Thyroid gland (tissue), 4 donors: Measurements from ENCODE around the gene BANK1. TPM values are rescaled to one million over a fixed set of nuclear protein-coding genes. Genes with fewer than 3 reads are reported as not detected.

Source experiments
- DNase-seq, 2 donors: peaks; one replicate each; pipeline ENCODE4 v3.0.0-alpha.2; 2019
- H3K27ac ChIP-seq, 3 donors: fragments of 200-600 bp; sonication (generic); 1 replicate in 2 of 3; 2 replicates in 1 of 3; pipeline ENCODE4 v1.5.1; 2016 to 2019; ENCODE audit warnings: mild to moderate bottlenecking in 1 of 3, moderate library complexity in 1 of 3
- H3K27me3 ChIP-seq: fragments of 200-600 bp; sonication (generic); one replicate; pipeline ENCODE4 v1.5.1; 2019
- H3K36me3 ChIP-seq, 2 donors: fragments of 200-600 bp; sonication (generic); one replicate each; pipeline ENCODE4 v1.5.1; 2016 to 2019
- H3K4me1 ChIP-seq, 2 donors: fragments of 200-600 bp; sonication (generic); one replicate each; pipeline ENCODE4 v1.5.1; 2017 to 2019
- H3K4me3 ChIP-seq, 3 donors: fragments of 200-600 bp; sonication (generic); replicated peaks in 1 of 3; 1 replicate in 2 of 3; 2 replicates in 1 of 3; pipeline ENCODE4 v1.5.1; 2016; ENCODE audit warnings: mild to moderate bottlenecking in 1 of 3
- H3K9me3 ChIP-seq: fragments of 200-600 bp; sonication (generic); one replicate; pipeline ENCODE4 v1.5.1; 2017
- CTCF ChIP-seq, 6 experiments: fragments of 200-600 bp in 3 of 6; fragments of 450-650 bp in 3 of 6; sonication (generic) in 3 of 6; IDR thresholded peaks; one replicate each; pipeline ENCODE4 v1.5.1; 2016 to 2019; ENCODE audit warnings: antibody characterized with exemption in 6 of 6, mild to moderate bottlenecking in 2 of 6, inconsistent platforms in 1 of 6, moderate library complexity in 1 of 6
- POLR2A ChIP-seq, 2 donors: fragments of 450-650 bp; IDR thresholded peaks; one replicate each; pipeline ENCODE4 v1.6.1; 2017; ENCODE audit warnings: antibody characterized with exemption in 2 of 2, mild to moderate bottlenecking in 2 of 2, moderate library complexity in 1 of 2
- WGBS, 2 donors: methylation state at CpG; one replicate each; pipeline ENCODE4 v1.1.5; 2017; 5-methylcytosine and 5-hydroxymethylcytosine counted together
- intact Hi-C: fragments of 100-400 bp; cut with DNase I; formaldehyde crosslinking; loops from one replicate; pipeline ENCODE4 v1.15.1; 2023
- total RNA-seq, 4 donors: library from RNA; depleted of rRNA; stranded (reverse); fragments of >200 nt; gene quantifications; one replicate each; pipeline ENCODE4 v1.2.3, GENCODE V29; 2016

BANK1 gene
- total RNA-seq, 4 donors from 2014 or later, result 15.5 to 22.8 (median 20.3) TPM

DNA sequence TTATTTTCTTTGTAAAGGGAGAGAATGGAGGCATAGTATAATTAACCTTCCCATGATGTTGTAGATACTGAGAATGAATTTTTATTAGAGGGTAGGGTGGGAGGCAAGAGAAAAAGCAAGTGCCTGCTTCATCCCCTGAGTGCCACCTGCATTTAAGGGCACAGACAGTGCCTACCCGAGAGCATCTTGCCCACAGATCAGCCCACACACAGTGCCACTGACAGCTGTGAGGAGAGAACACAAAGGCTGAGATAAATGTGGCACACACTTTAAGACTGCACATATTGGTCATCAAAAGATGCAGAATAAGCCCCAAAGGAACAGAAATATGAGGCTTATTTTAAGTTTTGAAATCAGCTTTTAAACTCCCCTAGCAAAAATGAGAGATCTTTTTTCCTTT is 304.0 kb downstream of the BANK1 start:
- intact Hi-C loops, result no loop called here
- Histone ChIP-seq H3K36me3 (no peaks in the 10 kb centered on the region), H3K9me3 (no peaks in the 10 kb centered on the region), H3K4me1 (no peaks in the 10 kb centered on the region), H3K4me3 (no peak overlapping the region), H3K27ac (no peak overlapping the region), H3K27me3 (no peaks in the 10 kb centered on the region)
- 79 to 80% methylated on average over 1 of the region's 1 CpG for WGBS, 2 donors
- TF ChIP-seq CTCF (IDR thresholded peaks at IDR 0.05), result no peak
- no peak for TF ChIP-seq POLR2A (IDR thresholded peaks at IDR 0.05)
- no peak for DNase-seq

GRCh38 chr4:102103368-102103767 is 312.8 kb downstream of the BANK1 start:
- Histone ChIP-seq H3K4me1 (no peaks in the 10 kb centered on the region), H3K27ac (no peak overlapping the region), H3K27me3 (no peaks in the 10 kb centered on the region), H3K4me3 (no peak overlapping the region), H3K9me3 (no peaks in the 10 kb centered on the region), H3K36me3 (no peaks in the 10 kb centered on the region)
- intact Hi-C loops, result no loop called here
- DNase-seq, result no peak
- WGBS, 2 donors, result 63% methylated on average over 3 of the region's 3 CpGs
- TF ChIP-seq POLR2A (IDR thresholded peaks at IDR 0.05) (no peak), CTCF (IDR thresholded peaks at IDR 0.05) (no peak)

GRCh38 chr4:102104278-102104677 is 313.7 kb downstream of the BANK1 start:
- no peak overlapping the region for H3K27ac ChIP-seq
- H3K4me1 ChIP-seq, result no peaks in the 10 kb centered on the region
- no peak for DNase-seq
- intact Hi-C loops, result no loop called here
- no peak overlapping the region for H3K4me3 ChIP-seq
- no peaks in the 10 kb centered on the region for H3K27me3 ChIP-seq
- TF ChIP-seq CTCF (IDR thresholded peaks at IDR 0.05) (no peak), POLR2A (IDR thresholded peaks at IDR 0.05) (no peak)
- H3K36me3 ChIP-seq, result no peaks in the 10 kb centered on the region
- H3K9me3 ChIP-seq, result no peaks in the 10 kb centered on the region

DNA sequence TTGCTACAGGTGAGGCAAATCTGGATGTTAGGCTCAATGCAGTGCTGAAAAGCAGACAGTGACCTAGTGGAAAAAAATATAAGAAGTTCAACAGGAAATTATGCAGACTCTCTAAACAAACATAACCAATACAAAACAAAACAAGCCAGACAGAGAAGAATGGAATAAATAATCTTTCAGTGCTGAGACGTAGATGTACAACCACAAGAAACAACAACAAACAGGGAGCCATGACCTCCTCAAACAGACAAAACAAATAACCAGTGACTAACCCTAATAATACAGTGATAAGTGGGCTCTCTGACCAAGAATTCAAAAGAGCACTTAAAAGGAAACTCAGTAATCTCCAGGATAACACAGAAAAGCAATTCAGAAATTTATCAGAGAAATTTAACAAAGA is 315.5 kb downstream of the BANK1 start:
- intact Hi-C loops, result no loop called here
- Histone ChIP-seq H3K4me3 (no peak overlapping the region), H3K9me3 (no peaks in the 10 kb centered on the region), H3K4me1 (no peaks in the 10 kb centered on the region), H3K27ac (no peak overlapping the region), H3K36me3 (no peaks in the 10 kb centered on the region), H3K27me3 (no peaks in the 10 kb centered on the region)
- 52 to 62% methylated on average over 1 of the region's 1 CpG for WGBS, 2 donors
- no peak for TF ChIP-seq CTCF (IDR thresholded peaks at IDR 0.05)
- TF ChIP-seq POLR2A (IDR thresholded peaks at IDR 0.05), result no peak
- DNase-seq, result no peak

DNA sequence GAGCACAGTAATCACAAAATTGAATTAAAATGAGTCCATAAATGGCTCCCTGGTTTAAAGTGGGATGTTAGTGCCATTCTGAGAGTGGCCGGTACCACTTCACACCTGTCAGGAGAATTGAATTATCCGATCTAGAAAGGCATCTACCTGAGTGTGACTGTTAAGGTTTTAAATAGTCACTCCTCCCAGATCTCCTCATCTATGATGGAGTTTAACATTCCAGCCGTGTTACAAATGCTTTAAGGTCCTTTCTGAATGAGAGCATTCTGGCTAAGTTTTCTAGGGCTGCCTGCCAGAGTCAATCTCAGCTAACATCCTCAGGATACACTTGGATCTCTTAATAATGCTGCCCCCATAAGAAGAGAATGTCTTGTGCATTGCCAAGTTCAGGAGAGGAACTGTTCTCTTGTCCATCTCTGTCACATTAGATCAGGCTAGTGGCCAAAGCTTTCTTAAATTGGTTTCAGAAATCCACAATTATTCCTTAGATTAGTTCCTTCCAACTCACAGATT is 323.6 kb downstream of the BANK1 start:
- 39 to 47% methylated on average over 3 of the region's 3 CpGs for WGBS, 2 donors
- TF ChIP-seq CTCF (IDR thresholded peaks at IDR 0.05) (no peak), POLR2A (IDR thresholded peaks at IDR 0.05) (no peak)
- no peak for DNase-seq

More for the DNA sequence above, 323.6 kb downstream of the BANK1 start:
- H3K27me3 ChIP-seq, result no peaks in the 10 kb centered on the region
- intact Hi-C loops, result no loop called here
- H3K4me1 ChIP-seq, result no peaks in the 10 kb centered on the region
- no peaks in the 10 kb centered on the region for H3K36me3 ChIP-seq
- no peaks in the 10 kb centered on the region for H3K9me3 ChIP-seq
- no peak overlapping the region for H3K27ac ChIP-seq
- no peak overlapping the region for H3K4me3 ChIP-seq
